SJSA1 (cell line): Measurements from ENCODE around the gene ZCCHC14. TPM values are rescaled to one million over a fixed set of nuclear protein-coding genes. Genes with fewer than 3 reads are reported as not detected.
A peak's percentile ranks its signal among the peaks of the same experiment; 100 is the strongest.
"Not testable (repeated sequence)": the region's sequence is repeated elsewhere in the genome, so short reads cannot be mapped to it uniquely, and the experiment has no call there.

Experiments
- DNase-seq, 2 experiments: peaks; one replicate each; pipeline ENCODE4 v3.0.0-alpha.2; 2015 to 2020; ENCODE audit warnings: low spot score in 2 of 2, low read depth in 1 of 2
- H3K27ac ChIP-seq: fragments of 250-450 bp; sonication (Bioruptor Pico); 2 replicates; pipeline ENCODE4 v1.5.1; 2020; ENCODE audit warnings: mild to moderate bottlenecking, moderate library complexity
- H3K27me3 ChIP-seq: fragments of 250-450 bp; sonication (Bioruptor Pico); replicated peaks from 2 replicates; pipeline ENCODE4 v1.5.1; 2020; ENCODE audit warnings: mild to moderate bottlenecking, moderate library complexity
- H3K36me3 ChIP-seq: fragments of 250-450 bp; sonication (Bioruptor Pico); 2 replicates; pipeline ENCODE4 v1.5.1; 2020; ENCODE audit warnings: mild to moderate bottlenecking
- H3K4me1 ChIP-seq: fragments of 250-450 bp; sonication (Bioruptor Pico); replicated peaks from 2 replicates; pipeline ENCODE4 v1.6.1; 2021; ENCODE audit warnings: mild to moderate bottlenecking
- H3K4me3 ChIP-seq: fragments of 250-450 bp; sonication (Bioruptor Pico); 2 replicates; pipeline ENCODE4 v1.5.1; 2020; ENCODE audit warnings: mild to moderate bottlenecking
- H3K9me3 ChIP-seq: fragments of 250-450 bp; sonication (Bioruptor Pico); replicated peaks from 2 replicates; pipeline ENCODE4 v1.5.1; 2020; ENCODE audit warnings: mild to moderate bottlenecking
- total RNA-seq: library from RNA; depleted of rRNA; stranded (reverse); fragments of >200 nt; shearing (Covaris generic); gene quantifications from 2 replicates; pipeline ENCODE4 v1.2.3, GENCODE V29; 2014

ZCCHC14 gene
- total RNA-seq, 1 experiment from 2014 or later, result 10.7 TPM

- Histone ChIP-seq H3K27me3 (no peaks in the 10 kb centered on the region), H3K27ac (no peak overlapping the region), H3K4me1 (peaks cover 29% of the 10 kb centered on the region), H3K9me3 (no peaks in the 10 kb centered on the region; the same call in 1 of the 2 replicates), H3K36me3 (peaks cover 17% of the 10 kb centered on the region), H3K4me3 (peak overlapping the region; percentile 98)
- peak in 1 of 2 experiments; percentile 41 for DNase-seq
These were observed 99.8 kb downstream of the ZCCHC14 start for GRCh38 chr16:87392821-87393679.

GRCh38 chr16:87391950-87392820, 100.6 kb downstream of the ZCCHC14 start, which contains the start of gene MAP1LC3B:
Gene MAP1LC3B (plus strand): TSS chr16:87392336. CDS start chr16:87392428, 92 bp downstream.
- H3K27ac ChIP-seq, result peak within 1 kb of the TSS; percentile 94
- DNase-seq, result peak; percentile 97 to 99
- no peaks in the 10 kb centered on the region; the same call in 1 of the 2 replicates for H3K9me3 ChIP-seq
- no peaks in the 10 kb centered on the region for H3K27me3 ChIP-seq
- peak within 1 kb of the TSS; percentile 98 for H3K4me3 ChIP-seq
- H3K36me3 ChIP-seq, result peaks cover 17% of the 10 kb centered on the region
- H3K4me1 ChIP-seq, result peaks cover 33% of the 10 kb centered on the region

- no peak for DNase-seq
- Histone ChIP-seq H3K9me3 (no peaks in the 10 kb centered on the region; the same call in 1 of the 2 replicates), H3K36me3 (peaks cover 17% of the 10 kb centered on the region), H3K27me3 (no peaks in the 10 kb centered on the region), H3K4me1 (peaks cover 33% of the 10 kb centered on the region), H3K4me3 (peak overlapping the region; percentile 98), H3K27ac (peak overlapping the region; percentile 94)
These were observed 101.4 kb downstream of the ZCCHC14 start for GRCh38 chr16:87391324-87391949.

GRCh38 chr16:87390641-87391323, 102.0 kb downstream of the ZCCHC14 start:
- H3K4me1 ChIP-seq, result peaks cover 33% of the 10 kb centered on the region
- no peaks in the 10 kb centered on the region for H3K27me3 ChIP-seq
- H3K27ac ChIP-seq, result peak overlapping the region; percentile 94
- no peak for DNase-seq
- peaks cover 17% of the 10 kb centered on the region for H3K36me3 ChIP-seq
- no peaks in the 10 kb centered on the region; the same call in 1 of the 2 replicates for H3K9me3 ChIP-seq
- no peak overlapping the region for H3K4me3 ChIP-seq

- Histone ChIP-seq H3K36me3 (peaks cover 11% of the 10 kb centered on the region), H3K4me1 (peaks cover 36% of the 10 kb centered on the region)
- H3K27ac ChIP-seq, H3K4me3 ChIP-seq, DNase-seq, H3K9me3 ChIP-seq, H3K27me3 ChIP-seq: not testable (repeated sequence)
These were observed 102.9 kb downstream of the ZCCHC14 start for GRCh38 chr16:87389914-87390313.

GRCh38 chr16:87389245-87389644, 103.6 kb downstream of the ZCCHC14 start:
- no peaks in the 10 kb centered on the region; the same call in 1 of the 2 replicates for H3K9me3 ChIP-seq
- no peak overlapping the region for H3K4me3 ChIP-seq
- H3K36me3 ChIP-seq, result peaks cover 7% of the 10 kb centered on the region
- H3K4me1 ChIP-seq, result peaks cover 41% of the 10 kb centered on the region
- no peak for DNase-seq
- no peaks in the 10 kb centered on the region for H3K27me3 ChIP-seq
- H3K27ac ChIP-seq, result no peak overlapping the region

GRCh38 chr16:87388818-87389134, 104.0 kb downstream of the ZCCHC14 start:
- Histone ChIP-seq H3K4me3 (no peak overlapping the region), H3K9me3 (no peaks in the 10 kb centered on the region; the same call in 1 of the 2 replicates), H3K27ac (peak overlapping the region; percentile 60), H3K36me3 (peaks cover 7% of the 10 kb centered on the region), H3K4me1 (peaks cover 38% of the 10 kb centered on the region), H3K27me3 (no peaks in the 10 kb centered on the region)
- DNase-seq, result no peak

GRCh38 chr16:87387942-87388817, 104.6 kb downstream of the ZCCHC14 start:
- H3K4me1 ChIP-seq, result peaks cover 32% of the 10 kb centered on the region
- peak; percentile 96 to 98 for DNase-seq
- H3K9me3 ChIP-seq, result no peaks in the 10 kb centered on the region; the same call in 1 of the 2 replicates
- no peaks in the 10 kb centered on the region for H3K27me3 ChIP-seq
- H3K4me3 ChIP-seq, result no peak overlapping the region
- peaks cover 10% of the 10 kb centered on the region for H3K36me3 ChIP-seq
- peak overlapping the region; percentile 60 for H3K27ac ChIP-seq

GRCh38 chr16:87384875-87385167, 108.0 kb downstream of the ZCCHC14 start:
- DNase-seq, H3K27ac ChIP-seq, H3K27me3 ChIP-seq, H3K9me3 ChIP-seq, H3K36me3 ChIP-seq: not testable (repeated sequence)
- Histone ChIP-seq H3K4me1 (peaks cover 44% of the 10 kb centered on the region), H3K4me3 (peak overlapping the region; percentile 88)

GRCh38 chr16:87384162-87384874, 108.5 kb downstream of the ZCCHC14 start:
- peak overlapping the region; percentile 88 for H3K4me3 ChIP-seq
- DNase-seq, result peak in 1 of 2 experiments; percentile 78
- H3K4me1 ChIP-seq, result peaks cover 44% of the 10 kb centered on the region
- H3K27ac ChIP-seq, result peak overlapping the region; percentile 12
- peaks cover 3% of the 10 kb centered on the region; the same call in 1 of the 2 replicates for H3K36me3 ChIP-seq
- H3K27me3 ChIP-seq, result no peaks in the 10 kb centered on the region
- no peaks in the 10 kb centered on the region for H3K9me3 ChIP-seq

GRCh38 chr16:87383505-87384161, 109.2 kb downstream of the ZCCHC14 start, which contains the start of gene FBXO31:
Gene FBXO31 (minus strand): TSS chr16:87383776. CDS start chr16:87383744, 32 bp downstream.
- peak within 1 kb of the TSS; percentile 46 for H3K27ac ChIP-seq
- peak within 1 kb of the TSS; percentile 88 for H3K4me3 ChIP-seq
- no peaks in the 10 kb centered on the region for H3K9me3 ChIP-seq
- H3K36me3 ChIP-seq, result peaks cover 3% of the 10 kb centered on the region; the same call in 1 of the 2 replicates
- H3K27me3 ChIP-seq, result no peaks in the 10 kb centered on the region
- H3K4me1 ChIP-seq, result peaks cover 42% of the 10 kb centered on the region
- DNase-seq, result peak; percentile 96 to 98
